MCF 10A (cell line): ENCODE results near the gene CD164L2. TPM values are rescaled to one million over a fixed set of nuclear protein-coding genes. Genes with fewer than 3 reads are reported as not detected.

ENCODE experiments used
- BruUV-seq: library from RNA; stranded (reverse); fragments of 400-500 nt; replicated peaks from 2 replicates; lab custom pipeline; 2021; lab: Mats Ljungman, UMichigan
- CTCF ChIA-PET: fragments of 300-600 bp; sonication (Branson Sonifier 250); formaldehyde crosslinking; extraction: SDS; loops from one replicate; lab custom pipeline; 2021; ENCODE audit warnings: antibody characterized with exemption, inconsistent platforms; lab: Yijun Ruan, JAX
- POLR2A ChIA-PET: fragments of 300-600, 350-650 bp; sonication (Branson Sonifier 250); formaldehyde crosslinking; extraction: SDS; loops from one replicate; lab custom pipeline; 2020; ENCODE audit warnings: antibody characterized with exemption, inconsistent platforms; lab: Yijun Ruan, JAX
- DNase-seq: peaks from one replicate; pipeline ENCODE4 v3.0.0-alpha.2; 2018; ENCODE audit not compliant: unreplicated experiment
- H3K27ac Mint-ChIP-seq: one replicate; pipeline ENCODE4 v1.8.0; 2022; ENCODE audit warnings: mild to moderate bottlenecking, low read depth, mixed read lengths; ENCODE audit not compliant: unreplicated experiment
- H3K27me3 Mint-ChIP-seq: one replicate; pipeline ENCODE4 v1.8.0; 2022; ENCODE audit warnings: mixed read lengths; ENCODE audit not compliant: insufficient read depth, unreplicated experiment
- H3K36me3 Mint-ChIP-seq: one replicate; pipeline ENCODE4 v1.8.0; 2022; ENCODE audit warnings: mild to moderate bottlenecking, moderate library complexity, mixed read lengths; ENCODE audit not compliant: insufficient read depth, unreplicated experiment
- H3K4me1 Mint-ChIP-seq: one replicate; pipeline ENCODE4 v1.8.0; 2022; ENCODE audit warnings: mixed read lengths; ENCODE audit not compliant: insufficient read depth, unreplicated experiment
- H3K4me3 Mint-ChIP-seq: one replicate; pipeline ENCODE4 v1.8.0; 2022; ENCODE audit warnings: mild to moderate bottlenecking, moderate library complexity, mixed read lengths; ENCODE audit not compliant: unreplicated experiment
- H3K9me3 Mint-ChIP-seq: one replicate; pipeline ENCODE4 v1.8.0; 2022; ENCODE audit warnings: mixed read lengths; ENCODE audit not compliant: unreplicated experiment
- CTCF ChIP-seq: fragments of 200-600 bp; IDR thresholded peaks from one replicate; pipeline ENCODE4 v1.8.0; 2022; ENCODE audit warnings: antibody characterized with exemption, mild to moderate bottlenecking; ENCODE audit not compliant: unreplicated experiment
- intact Hi-C: fragments of 100-400 bp; cut with micrococcal nuclease; formaldehyde crosslinking; loops from 2 replicates; pipeline ENCODE4 v1.14.1; 2022
- total RNA-seq: library from RNA; stranded (reverse); gene quantifications from 2 replicates; pipeline ENCODE4 v1.2.3, GENCODE V29; 2022

CD164L2 gene
- total RNA-seq, 1 experiment from 2014 or later, result 0.23 TPM

- Mint-ChIP-seq H3K4me3 (peak overlapping the region; percentile 72), H3K36me3 (peaks cover 9% of the 10 kb centered on the region), H3K4me1 (peaks cover 18% of the 10 kb centered on the region), H3K9me3 (no peaks in the 10 kb centered on the region), H3K27me3 (no peaks in the 10 kb centered on the region), H3K27ac (no peak overlapping the region)
- no peak for DNase-seq
- ChIA-PET POLR2A (no interaction called here), CTCF (interaction anchor here (0.9 to 7.2 kb wide), 7 partner anchors 9 to 214 kb away, joined by 3 to 220 read pairs (median 5); partner anchors contain the start of gene SYTL1)
- no TSS peak for BruUV-seq
- no peak for TF ChIP-seq CTCF
- intact Hi-C loops, result loop anchor here (2.0 kb wide), 1 partner anchor 213 kb away; no protein-coding TSS in a partner anchor
Measured at GRCh38 chr1:27393641-27394281, 10.6 kb upstream of the CD164L2 start.

GRCh38 chr1:27392778-27393635 lies 9.9 kb upstream of the CD164L2 start:
- H3K4me3 Mint-ChIP-seq, result peak overlapping the region; percentile 72
- TF ChIP-seq CTCF, result peak; percentile 19
- peaks cover 18% of the 10 kb centered on the region for H3K4me1 Mint-ChIP-seq
- intact Hi-C loops, result loop anchor here (1.0 to 2.0 kb wide), 3 partner anchors 92 to 270 kb away; no protein-coding TSS in a partner anchor
- POLR2A ChIA-PET, result no interaction called here
- no peaks in the 10 kb centered on the region for H3K9me3 Mint-ChIP-seq
- no TSS peak for BruUV-seq
- no peak for DNase-seq
- CTCF ChIA-PET, result interaction anchor here (0.9 to 7.2 kb wide), 4 partner anchors 10 to 214 kb away, joined by 3 to 220 read pairs (median 4); no protein-coding TSS in a partner anchor
- H3K27ac Mint-ChIP-seq, result peak overlapping the region; percentile 53
- no peaks in the 10 kb centered on the region for H3K27me3 Mint-ChIP-seq
- H3K36me3 Mint-ChIP-seq, result peaks cover 13% of the 10 kb centered on the region

DNA sequence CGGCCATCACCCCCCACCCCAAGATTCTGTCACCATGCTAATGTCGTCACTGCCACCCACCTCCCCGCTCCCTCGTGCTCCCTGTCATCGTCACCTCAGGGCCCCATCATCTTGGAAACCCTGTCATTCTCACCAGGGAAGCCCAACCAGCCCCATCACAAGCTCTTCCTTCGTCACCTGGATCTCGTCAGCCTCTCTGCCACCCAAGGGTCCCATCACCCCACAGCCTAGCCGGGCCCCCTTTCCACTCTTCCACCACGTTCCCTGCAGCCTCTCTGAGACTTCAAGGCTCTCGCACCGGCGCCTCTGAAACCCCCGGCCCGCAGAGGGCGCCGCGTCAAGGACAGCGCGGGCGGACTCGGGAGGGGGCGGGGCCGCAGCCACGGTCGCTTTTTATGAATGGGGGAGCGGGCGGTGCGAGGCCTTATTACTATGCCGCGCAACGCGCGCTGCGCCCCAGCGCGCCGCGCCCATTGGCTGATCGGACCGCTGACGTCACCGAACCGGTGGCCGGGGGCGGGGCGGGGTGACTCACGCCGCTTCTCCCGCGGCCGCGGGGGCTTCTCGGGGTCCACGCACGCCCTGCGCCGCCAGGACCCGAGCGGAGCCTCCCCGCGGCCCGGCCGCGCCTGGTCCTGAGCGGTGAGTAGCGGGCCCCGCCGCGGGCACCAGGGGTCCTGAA lies 9.1 kb upstream of the CD164L2 start, which contains the start of gene GPR3:
Gene GPR3, plus strand, starts transcription at position 527 of the 682 bp plus-strand sequence. CDS start 1,177 bp downstream, outside the sequence.
- intact Hi-C loops, result loop anchor here (1.0 to 2.0 kb wide), 3 partner anchors 91 to 271 kb away; no protein-coding TSS in a partner anchor
- ChIA-PET CTCF (interaction anchor here (0.6 to 12.0 kb wide), 10 partner anchors 10 to 305 kb away, joined by 3 to 225 read pairs (median 3); partner anchors contain the start of gene MAP3K6), POLR2A (interaction anchor here (0.6 to 1.4 kb wide), 4 partner anchors 11 to 50 kb away, joined by 3 to 6 read pairs (median 4); partner anchors contain the start of gene SYTL1)
- no peaks in the 10 kb centered on the region for H3K9me3 Mint-ChIP-seq
- peaks cover 13% of the 10 kb centered on the region for H3K36me3 Mint-ChIP-seq
- peak within 1 kb of the TSS; percentile 53 for H3K27ac Mint-ChIP-seq
- peak; percentile 53 for TF ChIP-seq CTCF
- no TSS peak for BruUV-seq
- H3K4me1 Mint-ChIP-seq, result peaks cover 18% of the 10 kb centered on the region
- no peaks in the 10 kb centered on the region for H3K27me3 Mint-ChIP-seq
- H3K4me3 Mint-ChIP-seq, result peak within 1 kb of the TSS; percentile 72
- DNase-seq, result peak; percentile 90
